OCI-LY3 (cell line): ENCODE measurements around the gene MAP3K3.

ENCODE experiments used
- EZH2phosphoT487 ChIP-seq: fragments of 200-600 bp; shearing (Covaris generic); IDR thresholded peaks from 2 replicates; pipeline ENCODE4 v1.6.1; 2018; ENCODE audit warnings: antibody characterized with exemption, mixed run types, low read depth
- TF ChIP-seq, protein P1 (sequence below): fragments of 200-600, 300-600 bp; sonication (generic); IDR thresholded peaks from 2 replicates; pipeline ENCODE4 v1.5.1; 2014; ENCODE audit warnings: antibody characterized with exemption, low read length, low read depth

- TF ChIP-seq, protein P1, sequence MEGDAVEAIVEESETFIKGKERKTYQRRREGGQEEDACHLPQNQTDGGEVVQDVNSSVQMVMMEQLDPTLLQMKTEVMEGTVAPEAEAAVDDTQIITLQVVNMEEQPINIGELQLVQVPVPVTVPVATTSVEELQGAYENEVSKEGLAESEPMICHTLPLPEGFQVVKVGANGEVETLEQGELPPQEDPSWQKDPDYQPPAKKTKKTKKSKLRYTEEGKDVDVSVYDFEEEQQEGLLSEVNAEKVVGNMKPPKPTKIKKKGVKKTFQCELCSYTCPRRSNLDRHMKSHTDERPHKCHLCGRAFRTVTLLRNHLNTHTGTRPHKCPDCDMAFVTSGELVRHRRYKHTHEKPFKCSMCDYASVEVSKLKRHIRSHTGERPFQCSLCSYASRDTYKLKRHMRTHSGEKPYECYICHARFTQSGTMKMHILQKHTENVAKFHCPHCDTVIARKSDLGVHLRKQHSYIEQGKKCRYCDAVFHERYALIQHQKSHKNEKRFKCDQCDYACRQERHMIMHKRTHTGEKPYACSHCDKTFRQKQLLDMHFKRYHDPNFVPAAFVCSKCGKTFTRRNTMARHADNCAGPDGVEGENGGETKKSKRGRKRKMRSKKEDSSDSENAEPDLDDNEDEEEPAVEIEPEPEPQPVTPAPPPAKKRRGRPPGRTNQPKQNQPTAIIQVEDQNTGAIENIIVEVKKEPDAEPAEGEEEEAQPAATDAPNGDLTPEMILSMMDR = no peak
- no peak for TF ChIP-seq EZH2phosphoT487
Measured at GRCh38 chr17:63686138-63686685, 64.0 kb downstream of the MAP3K3 start.
